ENCODE results near the gene HDAC7. TPM values are rescaled to one million over a fixed set of nuclear protein-coding genes. Genes with fewer than 3 reads are reported as not detected.

Gene HDAC7
- total and polyA plus RNA-seq, 2 donors from 2014 or later = 35.0 to 132 TPM

GRCh38 chr12:47734725-47735480 is 84.8 kb downstream of the HDAC7 start:
- Histone ChIP-seq H3K36me3 (ENCODE audit: control insufficient read depth in 2 of 3, insufficient read depth in 3 of 3, low read length in 3 of 3) (peaks cover 0 to 12% (median 3%) of the 10 kb centered on the region in 3 donors), H3K9ac (ENCODE audit: low read length in 3 of 3) (peak overlapping the region in 1 of 3 donors; percentile 37), H3K4me1 (ENCODE audit: control insufficient read depth in 2 of 3, insufficient read depth in 2 of 3, low read depth in 1 of 3, low read length in 3 of 3) (peaks cover 2 to 38% (median 14%) of the 10 kb centered on the region in 3 donors), H3K27ac (ENCODE audit: low read depth in 2 of 2, low read length in 2 of 2) (no peak overlapping the region), H3K4me3 (ENCODE audit: low read length in 3 of 3) (no peak overlapping the region), H3K27me3 (ENCODE audit: control insufficient read depth, insufficient read depth, low read length) (no peaks in the 10 kb centered on the region), H3K9me3 (ENCODE audit: control insufficient read depth in 2 of 3, insufficient read depth in 1 of 3, low read length in 3 of 3) (no peaks in the 10 kb centered on the region)
- DNase-seq = peak in 3 of 5 donors; percentile 49 to 86 (median 50)
- no peak for TF ChIP-seq CTCF (IDR thresholded peaks at IDR 0.05; ENCODE audit: borderline replicate concordance, extremely low read depth, insufficient read depth)
- FAIRE-seq = no peak
- intact Hi-C loops (cut with DNase I) = no loop called here

GRCh38 chr12:47733142-47733541 is 86.6 kb downstream of the HDAC7 start:
- no peak overlapping the region for H3K9ac ChIP-seq (ENCODE audit: low read length in 3 of 3)
- TF ChIP-seq CTCF (IDR thresholded peaks at IDR 0.05; ENCODE audit: borderline replicate concordance, extremely low read depth, insufficient read depth) = no peak
- no peaks in the 10 kb centered on the region for H3K27me3 ChIP-seq (ENCODE audit: control insufficient read depth, insufficient read depth, low read length)
- DNase-seq (no peak), FAIRE-seq (no peak)
- intact Hi-C loops (cut with DNase I) = no loop called here
- H3K9me3 ChIP-seq (ENCODE audit: control insufficient read depth in 2 of 3, insufficient read depth in 1 of 3, low read length in 3 of 3) = no peaks in the 10 kb centered on the region
- peaks cover 0 to 3% (median under 1%) of the 10 kb centered on the region in 3 donors for H3K36me3 ChIP-seq (ENCODE audit: control insufficient read depth in 2 of 3, insufficient read depth in 3 of 3, low read length in 3 of 3)
- H3K27ac ChIP-seq (ENCODE audit: low read depth in 2 of 2, low read length in 2 of 2) = no peak overlapping the region
- no peak overlapping the region for H3K4me3 ChIP-seq (ENCODE audit: low read length in 3 of 3)
- peaks cover 4 to 35% (median 14%) of the 10 kb centered on the region in 3 donors for H3K4me1 ChIP-seq (ENCODE audit: control insufficient read depth in 2 of 3, insufficient read depth in 2 of 3, low read depth in 1 of 3, low read length in 3 of 3)

Other genes starting within 250 kb of the HDAC7 start
- 20.6 TPM for gene RPAP3, start 113.9 kb downstream of the HDAC7 start, total RNA-seq
- 15.6 TPM for gene RPAP3, start 113.9 kb downstream of the HDAC7 start, polyA plus RNA-seq (ENCODE audit: insufficient read depth, low read depth, low replicate concordance)
- 0.91 TPM for gene ENDOU, start 94.4 kb downstream of the HDAC7 start, total RNA-seq
- gene ENDOU, start 94.4 kb downstream of the HDAC7 start, polyA plus RNA-seq (ENCODE audit: insufficient read depth, low read depth, low replicate concordance) = 0.28 TPM
- 179 TPM for gene RAPGEF3, start 61.0 kb downstream of the HDAC7 start, total RNA-seq
- 84.3 TPM for gene RAPGEF3, start 61.0 kb downstream of the HDAC7 start, polyA plus RNA-seq (ENCODE audit: insufficient read depth, low read depth, low replicate concordance)
- gene SLC48A1, start 46.7 kb downstream of the HDAC7 start, total RNA-seq = 69.9 TPM
- gene SLC48A1, start 46.7 kb downstream of the HDAC7 start, polyA plus RNA-seq (ENCODE audit: insufficient read depth, low read depth, low replicate concordance) = 56.9 TPM
- gene VDR, start 85.1 kb upstream of the HDAC7 start, total RNA-seq = 14.8 TPM
- 19.1 TPM for gene VDR, start 85.1 kb upstream of the HDAC7 start, polyA plus RNA-seq (ENCODE audit: insufficient read depth, low read depth, low replicate concordance)
- gene TMEM106C, start 143.7 kb upstream of the HDAC7 start, total RNA-seq = 51.7 TPM
- gene TMEM106C, start 143.7 kb upstream of the HDAC7 start, polyA plus RNA-seq (ENCODE audit: insufficient read depth, low read depth, low replicate concordance) = 126 TPM
- gene COL2A1, start 184.6 kb upstream of the HDAC7 start, total RNA-seq = not detected
- not detected for gene COL2A1, start 184.6 kb upstream of the HDAC7 start, polyA plus RNA-seq (ENCODE audit: insufficient read depth, low read depth, low replicate concordance)

Measured in kidney (tissue), 14 donors.